Mucosa of descending colon (tissue), 3 donors: ENCODE results near the gene CNST. TPM values are rescaled to one million over a fixed set of nuclear protein-coding genes. Genes with fewer than 3 reads are reported as not detected.
"Not testable (repeated sequence)": the region's sequence is repeated elsewhere in the genome, so short reads cannot be mapped to it uniquely, and the experiment has no call there.

Source experiments
- ATAC-seq: fragments of 200-7000 bp; cut with Tn5 transposase; one replicate; pipeline ENCODE4 v1.9.1; 2020; ENCODE audit warnings: mild to moderate bottlenecking, moderate library complexity
- DNase-seq, 3 donors: peaks; one replicate each; pipeline ENCODE4 v3.0.0-alpha.2; 2020
- H3K36me3 ChIP-seq: fragments of 200-600 bp; one replicate; pipeline ENCODE4 v1.8.0; 2021; ENCODE audit warnings: low read depth, mild to moderate bottlenecking
- H3K4me1 ChIP-seq: fragments of 200-600 bp; one replicate; pipeline ENCODE4 v1.8.0; 2021; ENCODE audit warnings: low read depth, mild to moderate bottlenecking
- H3K4me3 ChIP-seq: fragments of 200-600 bp; one replicate; pipeline ENCODE4 v1.8.0; 2021; ENCODE audit warnings: mild to moderate bottlenecking
- H3K9me3 ChIP-seq: fragments of 200-600 bp; one replicate; pipeline ENCODE4 v1.8.0; 2021; ENCODE audit warnings: mild to moderate bottlenecking
- intact Hi-C, 2 donors: fragments of 100-400 bp; cut with DNase I in 1 of 2; cut with micrococcal nuclease in 1 of 2; formaldehyde crosslinking; loops; one replicate each; pipeline versions ENCODE4 v1.11.0 to v1.11.1; 2022; cut with DNase I, micrococcal nuclease
- total RNA-seq, 3 donors: library from RNA; stranded (reverse); fragmentation: NEBNext Ultra II Directional in 2 of 3; extraction: Animal tissue kit (Norgen Biotek cat#: 25700) in 2 of 3; gene quantifications; one replicate each; pipeline versions ENCODE4 v1.2.1 to v1.2.4, GENCODE V29; 2021 to 2023
- TF ChIP-seq, protein P1 (sequence below): fragments of 200-600 bp; IDR thresholded peaks from one replicate; pipeline ENCODE4 v1.8.0; 2022; ENCODE audit warnings: antibody characterized with exemption, mild to moderate bottlenecking
- donor health status: DM: no; HTN: no; CAD: no; lungs with moderate emphysema.
- donor health status: DM: no; HTN: no; CAD: no.
- donor health status: DM: no; HTN: yes; CAD: no.

The CNST gene
- total RNA-seq, 3 donors from 2014 or later: 31.6 to 47.7 (median 44.6) TPM

DNA sequence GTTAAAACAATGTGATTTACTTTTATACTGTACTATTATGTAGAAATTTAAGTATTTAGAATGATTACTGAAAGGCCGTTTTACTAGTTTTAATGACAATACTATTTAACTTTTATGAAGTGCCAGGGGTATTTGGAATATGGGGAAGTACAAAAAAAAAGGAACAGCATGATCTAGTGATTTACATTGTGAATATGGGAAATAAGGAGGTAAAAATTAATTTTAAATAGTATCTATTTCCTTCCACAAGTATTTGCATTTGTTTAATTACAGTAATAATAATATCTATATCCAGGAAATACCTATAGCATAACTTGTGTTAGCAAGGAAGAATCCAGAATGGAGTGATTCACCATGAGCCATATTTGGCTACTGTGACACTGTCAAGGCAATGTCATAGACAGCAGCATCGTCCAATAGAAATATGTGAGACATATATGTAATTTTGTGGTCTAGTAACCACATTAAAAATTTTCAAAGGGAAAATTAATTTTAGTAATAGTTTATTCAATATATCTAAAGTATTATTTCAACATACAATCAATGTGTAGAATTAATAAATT is 22.0 kb downstream of the CNST start:
- H3K9me3 ChIP-seq: no peaks in the 10 kb centered on the region
- H3K4me1 ChIP-seq: peaks cover 61% of the 10 kb centered on the region
- ATAC-seq (no peak), DNase-seq (no peak)
- TF ChIP-seq, protein P1, sequence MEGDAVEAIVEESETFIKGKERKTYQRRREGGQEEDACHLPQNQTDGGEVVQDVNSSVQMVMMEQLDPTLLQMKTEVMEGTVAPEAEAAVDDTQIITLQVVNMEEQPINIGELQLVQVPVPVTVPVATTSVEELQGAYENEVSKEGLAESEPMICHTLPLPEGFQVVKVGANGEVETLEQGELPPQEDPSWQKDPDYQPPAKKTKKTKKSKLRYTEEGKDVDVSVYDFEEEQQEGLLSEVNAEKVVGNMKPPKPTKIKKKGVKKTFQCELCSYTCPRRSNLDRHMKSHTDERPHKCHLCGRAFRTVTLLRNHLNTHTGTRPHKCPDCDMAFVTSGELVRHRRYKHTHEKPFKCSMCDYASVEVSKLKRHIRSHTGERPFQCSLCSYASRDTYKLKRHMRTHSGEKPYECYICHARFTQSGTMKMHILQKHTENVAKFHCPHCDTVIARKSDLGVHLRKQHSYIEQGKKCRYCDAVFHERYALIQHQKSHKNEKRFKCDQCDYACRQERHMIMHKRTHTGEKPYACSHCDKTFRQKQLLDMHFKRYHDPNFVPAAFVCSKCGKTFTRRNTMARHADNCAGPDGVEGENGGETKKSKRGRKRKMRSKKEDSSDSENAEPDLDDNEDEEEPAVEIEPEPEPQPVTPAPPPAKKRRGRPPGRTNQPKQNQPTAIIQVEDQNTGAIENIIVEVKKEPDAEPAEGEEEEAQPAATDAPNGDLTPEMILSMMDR: no peak
- no peaks in the 10 kb centered on the region for H3K36me3 ChIP-seq
- no peak overlapping the region for H3K4me3 ChIP-seq
- intact Hi-C loops: no loop called here

DNA sequence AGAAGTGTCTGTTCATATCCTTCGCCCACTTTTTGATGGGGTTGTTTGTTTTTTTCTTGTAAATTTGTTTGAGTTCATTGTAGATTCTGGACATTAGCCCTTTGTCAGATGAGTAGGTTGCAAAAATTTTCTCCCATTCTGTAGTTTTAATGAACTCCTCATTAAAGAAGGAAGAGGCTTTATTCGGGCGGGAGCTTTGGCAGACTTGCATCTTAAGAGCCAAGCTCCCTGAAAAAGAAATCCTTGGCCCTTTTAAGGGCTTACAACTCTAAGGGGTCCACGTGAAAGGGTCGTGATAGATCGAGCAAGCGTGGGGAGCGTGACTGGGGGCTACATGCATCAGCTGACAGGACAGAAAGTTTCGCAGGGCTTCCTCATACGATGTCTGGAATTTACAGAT is 23.7 kb downstream of the CNST start:
- intact Hi-C loops, H3K9me3 ChIP-seq, ATAC-seq, H3K36me3 ChIP-seq, DNase-seq, H3K4me3 ChIP-seq: not testable (repeated sequence)
- peaks cover 45% of the 10 kb centered on the region for H3K4me1 ChIP-seq

DNA sequence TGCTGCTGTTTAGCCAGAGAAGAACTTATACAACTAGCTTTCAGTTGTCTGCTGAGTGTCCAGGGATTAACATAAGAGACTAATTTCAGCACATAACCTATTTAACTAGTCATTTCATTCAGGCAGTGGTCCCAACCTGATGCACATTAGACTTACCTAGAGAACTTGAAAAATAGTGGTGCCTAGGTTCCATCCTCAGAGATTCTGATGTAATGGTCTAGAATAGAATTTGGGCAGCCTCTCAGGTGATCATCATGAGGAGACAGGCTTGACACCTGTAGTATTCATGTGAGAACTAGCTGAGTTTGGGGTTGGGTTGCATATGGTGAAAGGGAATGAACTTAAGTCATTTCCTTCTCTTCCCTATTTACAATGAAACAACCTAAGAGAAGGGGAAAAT is 24.8 kb downstream of the CNST start:
- Histone ChIP-seq H3K4me3 (no peak overlapping the region), H3K4me1 (peaks cover 41% of the 10 kb centered on the region), H3K36me3 (no peaks in the 10 kb centered on the region), H3K9me3 (no peaks in the 10 kb centered on the region)
- intact Hi-C loops: no loop called here
- DNase-seq (no peak), ATAC-seq (no peak)
- TF ChIP-seq, protein P1: no peak

DNA sequence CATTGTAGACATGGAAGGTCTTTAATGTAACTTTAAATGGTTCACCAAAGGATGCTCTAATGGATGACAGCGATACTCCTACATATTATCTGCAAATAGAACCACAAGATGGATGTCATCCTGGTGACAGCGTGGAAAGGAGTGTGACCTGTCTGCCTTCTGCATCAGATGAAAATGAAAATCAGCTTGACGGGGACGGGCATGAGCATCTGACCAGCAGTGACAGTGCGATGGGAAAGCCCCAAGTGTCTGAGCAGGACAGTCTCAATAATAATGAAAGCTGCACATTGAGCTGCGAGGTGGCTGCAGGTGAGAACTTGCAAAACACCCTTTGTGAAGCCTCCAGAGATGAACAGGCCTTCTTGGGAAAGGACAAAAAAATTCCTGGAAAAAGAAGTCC is 25.2 kb downstream of the CNST start:
- H3K4me1 ChIP-seq: peaks cover 42% of the 10 kb centered on the region
- ATAC-seq: peak; percentile 22
- intact Hi-C loops: no loop called here

DNA sequence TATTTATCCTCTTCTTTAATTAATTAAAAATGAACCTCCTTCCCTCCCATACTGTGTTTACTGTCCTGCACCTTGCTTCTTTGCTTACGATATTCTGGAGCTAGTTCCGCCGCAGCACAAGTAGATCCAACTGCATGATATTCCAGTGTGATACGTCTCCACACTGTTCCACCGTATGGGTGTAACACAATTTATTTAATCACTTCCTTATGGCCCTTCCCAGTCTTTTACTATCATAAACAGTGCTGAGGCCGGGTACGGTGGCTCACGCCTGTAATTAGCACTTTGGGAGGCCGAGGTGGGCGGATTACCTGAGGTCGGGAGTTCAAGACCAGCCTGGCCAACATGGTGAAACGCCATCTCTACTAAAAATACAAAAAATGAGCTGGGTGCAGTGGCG is 25.7 kb downstream of the CNST start:
- peak; percentile 98 for ATAC-seq
- Histone ChIP-seq H3K9me3 (no peaks in the 10 kb centered on the region), H3K4me1 (peaks cover 46% of the 10 kb centered on the region), H3K4me3 (no peak overlapping the region), H3K36me3 (no peaks in the 10 kb centered on the region)
- peak; percentile 70 to 75 (median 72) for DNase-seq
- TF ChIP-seq, protein P1: no peak
- intact Hi-C loops: no loop called here

More for the DNA sequence above, 25.2 kb downstream of the CNST start:
- DNase-seq: peak in 1 of 3 donors; percentile 25
- no peak overlapping the region for H3K4me3 ChIP-seq
- H3K36me3 ChIP-seq: no peaks in the 10 kb centered on the region
- TF ChIP-seq, protein P1: no peak
- H3K9me3 ChIP-seq: no peaks in the 10 kb centered on the region

DNA sequence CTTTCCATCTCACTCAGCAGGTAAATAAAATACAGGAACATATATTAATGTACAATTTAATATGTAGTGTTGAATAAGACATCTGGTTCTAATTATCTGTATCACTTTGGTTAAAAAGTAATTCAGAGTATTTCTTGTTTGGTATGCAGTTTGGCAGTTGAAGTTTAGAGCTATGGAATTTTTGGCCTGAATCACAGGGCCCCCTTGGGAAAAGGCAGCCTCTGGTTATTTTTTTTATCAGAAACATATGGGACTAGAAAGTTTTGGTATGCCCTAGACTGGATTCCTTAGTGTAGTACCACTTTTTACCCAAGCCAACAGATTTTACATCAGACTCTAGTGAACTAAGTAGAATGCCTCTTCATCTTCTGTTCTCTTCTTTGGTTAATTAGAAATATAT is 26.4 kb downstream of the CNST start:
- ATAC-seq (no peak), DNase-seq (no peak)
- peaks cover 46% of the 10 kb centered on the region for H3K4me1 ChIP-seq
- H3K36me3 ChIP-seq: no peaks in the 10 kb centered on the region
- H3K4me3 ChIP-seq: no peak overlapping the region
- TF ChIP-seq, protein P1: no peak
- intact Hi-C loops: no loop called here
- H3K9me3 ChIP-seq: no peaks in the 10 kb centered on the region
